Measurements from ENCODE around the gene GUCY1A2. TPM values are rescaled to one million over a fixed set of nuclear protein-coding genes. Genes with fewer than 3 reads are reported as not detected.

GUCY1A2 gene
- total RNA-seq, 1 donor from 2014 or later: 17.8 TPM

GRCh38 chr11:106872246-106872645 is 146.0 kb downstream of the GUCY1A2 start:
- DNase-seq (ENCODE audit: low read depth): no peak
- H4K20me1 ChIP-seq (ENCODE audit: insufficient read depth, low read length): no peaks in the 10 kb centered on the region

GRCh38 chr11:106858200-106858599 is 160.1 kb downstream of the GUCY1A2 start:
- TF ChIP-seq EZH2 (IDR thresholded peaks at IDR 0.05; ENCODE audit: insufficient read depth, low read length): no peak
- TF ChIP-seq CTCF (IDR thresholded peaks at IDR 0.05; ENCODE audit: insufficient read depth, low read depth, low read length): no peak
- Mint-ChIP-seq H3K27me3 (ENCODE audit: low read depth, unreplicated experiment) (no peaks in the 10 kb centered on the region), H3K4me3 (ENCODE audit: unreplicated experiment) (no peak overlapping the region), H3K36me3 (ENCODE audit: low read depth, unreplicated experiment) (peaks cover 14% of the 10 kb centered on the region), H3K9me3 (ENCODE audit: unreplicated experiment) (peaks cover 5% of the 10 kb centered on the region), H3K27ac (ENCODE audit: unreplicated experiment) (no peak overlapping the region), H3K4me1 (ENCODE audit: low read depth, unreplicated experiment) (no peaks in the 10 kb centered on the region)
- no peak overlapping the region for H3K4me3 ChIP-seq (ENCODE audit: insufficient read depth, low read depth, low read length)
- no peaks in the 10 kb centered on the region for H3K4me1 ChIP-seq (ENCODE audit: insufficient read depth, low read length)
- H3K79me2 ChIP-seq (ENCODE audit: insufficient read depth, low read length): no peaks in the 10 kb centered on the region
- H2AFZ ChIP-seq (ENCODE audit: low read depth, low read length): no peak overlapping the region
- no peak overlapping the region for H3K9ac ChIP-seq (ENCODE audit: low read length)
- no peaks in the 10 kb centered on the region for H3K36me3 ChIP-seq (ENCODE audit: insufficient read depth, low read length)
- FAIRE-seq (no peak), DNase-seq (ENCODE audit: low read depth) (no peak)
- H3K4me2 ChIP-seq (ENCODE audit: low read length): no peak overlapping the region
- no peaks in the 10 kb centered on the region for H3K27me3 ChIP-seq (ENCODE audit: insufficient read depth, low read length)
- H3K9me3 ChIP-seq (ENCODE audit: insufficient read depth, low read depth, low read length): no peaks in the 10 kb centered on the region
- no peaks in the 10 kb centered on the region for H4K20me1 ChIP-seq (ENCODE audit: insufficient read depth, low read length)
- no peak overlapping the region for H3K27ac ChIP-seq (ENCODE audit: low read depth, low read length)

More at GRCh38 chr11:106872246-106872645, 146.0 kb downstream of the GUCY1A2 start:
- Mint-ChIP-seq H3K9me3 (ENCODE audit: unreplicated experiment) (peaks cover 7% of the 10 kb centered on the region), H3K4me1 (ENCODE audit: low read depth, unreplicated experiment) (peaks cover 9% of the 10 kb centered on the region), H3K4me3 (ENCODE audit: unreplicated experiment) (no peak overlapping the region), H3K36me3 (ENCODE audit: low read depth, unreplicated experiment) (peaks cover 7% of the 10 kb centered on the region), H3K27ac (ENCODE audit: unreplicated experiment) (no peak overlapping the region), H3K27me3 (ENCODE audit: low read depth, unreplicated experiment) (no peaks in the 10 kb centered on the region)
- no peak for FAIRE-seq
- Histone ChIP-seq H3K4me1 (ENCODE audit: insufficient read depth, low read length) (no peaks in the 10 kb centered on the region), H3K27me3 (ENCODE audit: insufficient read depth, low read length) (no peaks in the 10 kb centered on the region), H3K4me2 (ENCODE audit: low read length) (no peak overlapping the region), H2AFZ (ENCODE audit: low read depth, low read length) (no peak overlapping the region), H3K9ac (ENCODE audit: low read length) (no peak overlapping the region), H3K36me3 (ENCODE audit: insufficient read depth, low read length) (no peaks in the 10 kb centered on the region), H3K9me3 (ENCODE audit: insufficient read depth, low read depth, low read length) (no peaks in the 10 kb centered on the region), H3K4me3 (ENCODE audit: insufficient read depth, low read depth, low read length) (no peak overlapping the region), H3K79me2 (ENCODE audit: insufficient read depth, low read length) (no peaks in the 10 kb centered on the region), H3K27ac (ENCODE audit: low read depth, low read length) (no peak overlapping the region)
- TF ChIP-seq CTCF (IDR thresholded peaks at IDR 0.05; ENCODE audit: insufficient read depth, low read depth, low read length) (no peak), EZH2 (IDR thresholded peaks at IDR 0.05; ENCODE audit: insufficient read depth, low read length) (no peak)

- Histone ChIP-seq H3K4me1 (ENCODE audit: insufficient read depth, low read length) (no peaks in the 10 kb centered on the region), H3K27ac (ENCODE audit: low read depth, low read length) (no peak overlapping the region), H3K36me3 (ENCODE audit: insufficient read depth, low read length) (no peaks in the 10 kb centered on the region), H3K9ac (ENCODE audit: low read length) (no peak overlapping the region), H3K79me2 (ENCODE audit: insufficient read depth, low read length) (no peaks in the 10 kb centered on the region), H3K9me3 (ENCODE audit: insufficient read depth, low read depth, low read length) (no peaks in the 10 kb centered on the region), H3K4me2 (ENCODE audit: low read length) (no peak overlapping the region), H4K20me1 (ENCODE audit: insufficient read depth, low read length) (no peaks in the 10 kb centered on the region), H3K27me3 (ENCODE audit: insufficient read depth, low read length) (no peaks in the 10 kb centered on the region), H2AFZ (ENCODE audit: low read depth, low read length) (no peak overlapping the region), H3K4me3 (ENCODE audit: insufficient read depth, low read depth, low read length) (no peak overlapping the region)
- no peak overlapping the region for H3K27ac Mint-ChIP-seq (ENCODE audit: unreplicated experiment)
- H3K9me3 Mint-ChIP-seq (ENCODE audit: unreplicated experiment): peaks cover 9% of the 10 kb centered on the region
- H3K4me1 Mint-ChIP-seq (ENCODE audit: low read depth, unreplicated experiment): no peaks in the 10 kb centered on the region
- FAIRE-seq (no peak), DNase-seq (ENCODE audit: low read depth) (no peak)
- no peak overlapping the region for H3K4me3 Mint-ChIP-seq (ENCODE audit: unreplicated experiment)
- TF ChIP-seq EZH2 (IDR thresholded peaks at IDR 0.05; ENCODE audit: insufficient read depth, low read length) (no peak), CTCF (IDR thresholded peaks at IDR 0.05; ENCODE audit: insufficient read depth, low read depth, low read length) (no peak)
- H3K36me3 Mint-ChIP-seq (ENCODE audit: low read depth, unreplicated experiment): peaks cover 14% of the 10 kb centered on the region
- H3K27me3 Mint-ChIP-seq (ENCODE audit: low read depth, unreplicated experiment): no peaks in the 10 kb centered on the region
Measured at GRCh38 chr11:106856566-106856965, 161.7 kb downstream of the GUCY1A2 start.

All from astrocyte (in vitro differentiated cells and primary cell).